ENCODE measurements around the gene BSND. TPM values are rescaled to one million over a fixed set of nuclear protein-coding genes. Genes with fewer than 3 reads are reported as not detected.
A peak's percentile ranks its signal among the peaks of the same experiment; 100 is the strongest.
"Not testable (repeated sequence)": the region's sequence is repeated elsewhere in the genome, so short reads cannot be mapped to it uniquely, and the experiment has no call there.

Gene BSND
- total RNA-seq, 2 donors from 2014 or later, result not detected

DNA sequence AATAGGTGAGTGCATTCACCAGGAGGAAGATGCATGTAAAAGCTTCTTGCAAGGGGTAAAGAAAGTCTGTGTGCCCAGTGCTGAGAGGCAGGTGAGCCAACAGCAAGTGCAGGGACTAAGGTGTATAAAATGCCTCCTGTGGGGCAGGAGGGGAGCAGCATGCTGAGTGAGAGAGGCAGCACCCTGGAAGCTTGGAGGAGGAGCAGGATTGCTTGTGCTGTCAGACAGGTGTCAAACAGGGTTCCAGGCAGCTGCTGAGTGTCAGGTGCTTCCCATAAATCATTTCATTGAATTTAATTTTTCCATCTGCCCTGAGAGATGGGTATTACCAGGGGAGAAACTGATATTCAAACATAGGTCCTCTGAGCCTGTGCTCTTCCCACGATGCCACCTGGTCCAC lies 13.9 kb downstream of the BSND start:
- Histone ChIP-seq H3K4me1 (no peaks in the 10 kb centered on the region), H3K4me3 (no peak overlapping the region), H3K9ac (ENCODE audit: low read depth in 2 of 2, low read length in 2 of 2) (no peak overlapping the region), H3K36me3 (no peaks in the 10 kb centered on the region), H3K27ac (no peak overlapping the region), H3K9me3 (no peaks in the 10 kb centered on the region), H3K27me3 (no peaks in the 10 kb centered on the region)
- DNase-seq, result no peak
- TF ChIP-seq, protein P1, sequence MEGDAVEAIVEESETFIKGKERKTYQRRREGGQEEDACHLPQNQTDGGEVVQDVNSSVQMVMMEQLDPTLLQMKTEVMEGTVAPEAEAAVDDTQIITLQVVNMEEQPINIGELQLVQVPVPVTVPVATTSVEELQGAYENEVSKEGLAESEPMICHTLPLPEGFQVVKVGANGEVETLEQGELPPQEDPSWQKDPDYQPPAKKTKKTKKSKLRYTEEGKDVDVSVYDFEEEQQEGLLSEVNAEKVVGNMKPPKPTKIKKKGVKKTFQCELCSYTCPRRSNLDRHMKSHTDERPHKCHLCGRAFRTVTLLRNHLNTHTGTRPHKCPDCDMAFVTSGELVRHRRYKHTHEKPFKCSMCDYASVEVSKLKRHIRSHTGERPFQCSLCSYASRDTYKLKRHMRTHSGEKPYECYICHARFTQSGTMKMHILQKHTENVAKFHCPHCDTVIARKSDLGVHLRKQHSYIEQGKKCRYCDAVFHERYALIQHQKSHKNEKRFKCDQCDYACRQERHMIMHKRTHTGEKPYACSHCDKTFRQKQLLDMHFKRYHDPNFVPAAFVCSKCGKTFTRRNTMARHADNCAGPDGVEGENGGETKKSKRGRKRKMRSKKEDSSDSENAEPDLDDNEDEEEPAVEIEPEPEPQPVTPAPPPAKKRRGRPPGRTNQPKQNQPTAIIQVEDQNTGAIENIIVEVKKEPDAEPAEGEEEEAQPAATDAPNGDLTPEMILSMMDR (IDR thresholded peaks at IDR 0.05), result no peak
- intact Hi-C loops (cut with DNase I), result no loop called here

DNA sequence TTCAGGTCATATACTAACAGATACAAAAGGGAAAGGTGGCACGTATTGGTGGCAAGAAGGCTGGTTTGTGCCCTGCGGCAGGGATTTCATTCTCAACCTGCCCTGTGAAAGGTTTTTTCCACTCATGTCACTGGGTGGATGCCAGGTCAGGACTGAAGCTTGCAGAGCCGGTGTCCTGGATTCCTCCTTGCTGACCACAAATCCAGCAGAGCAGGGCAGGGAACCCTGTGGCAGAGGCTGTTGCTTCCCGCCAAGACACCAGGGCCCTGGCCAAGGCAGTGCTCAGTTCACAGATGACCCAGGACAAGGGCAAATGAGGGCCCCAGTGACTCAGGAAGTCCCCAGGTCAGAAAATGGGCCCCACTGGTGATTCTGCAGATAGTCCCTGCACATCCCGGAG lies 16.4 kb downstream of the BSND start:
- H3K9ac ChIP-seq (ENCODE audit: low read depth in 2 of 2, low read length in 2 of 2), result no peak overlapping the region
- TF ChIP-seq, protein P1 (IDR thresholded peaks at IDR 0.05), result no peak
- no peak for DNase-seq
- no peak overlapping the region for H3K27ac ChIP-seq
- no peak overlapping the region for H3K4me3 ChIP-seq
- intact Hi-C loops (cut with DNase I), result loop anchor here (5.0 kb wide), 1 partner anchor 73 kb away; no protein-coding TSS in a partner anchor
- no peaks in the 10 kb centered on the region for H3K4me1 ChIP-seq
- H3K9me3 ChIP-seq, result no peaks in the 10 kb centered on the region
- H3K36me3 ChIP-seq, result no peaks in the 10 kb centered on the region
- H3K27me3 ChIP-seq, result no peaks in the 10 kb centered on the region

DNA sequence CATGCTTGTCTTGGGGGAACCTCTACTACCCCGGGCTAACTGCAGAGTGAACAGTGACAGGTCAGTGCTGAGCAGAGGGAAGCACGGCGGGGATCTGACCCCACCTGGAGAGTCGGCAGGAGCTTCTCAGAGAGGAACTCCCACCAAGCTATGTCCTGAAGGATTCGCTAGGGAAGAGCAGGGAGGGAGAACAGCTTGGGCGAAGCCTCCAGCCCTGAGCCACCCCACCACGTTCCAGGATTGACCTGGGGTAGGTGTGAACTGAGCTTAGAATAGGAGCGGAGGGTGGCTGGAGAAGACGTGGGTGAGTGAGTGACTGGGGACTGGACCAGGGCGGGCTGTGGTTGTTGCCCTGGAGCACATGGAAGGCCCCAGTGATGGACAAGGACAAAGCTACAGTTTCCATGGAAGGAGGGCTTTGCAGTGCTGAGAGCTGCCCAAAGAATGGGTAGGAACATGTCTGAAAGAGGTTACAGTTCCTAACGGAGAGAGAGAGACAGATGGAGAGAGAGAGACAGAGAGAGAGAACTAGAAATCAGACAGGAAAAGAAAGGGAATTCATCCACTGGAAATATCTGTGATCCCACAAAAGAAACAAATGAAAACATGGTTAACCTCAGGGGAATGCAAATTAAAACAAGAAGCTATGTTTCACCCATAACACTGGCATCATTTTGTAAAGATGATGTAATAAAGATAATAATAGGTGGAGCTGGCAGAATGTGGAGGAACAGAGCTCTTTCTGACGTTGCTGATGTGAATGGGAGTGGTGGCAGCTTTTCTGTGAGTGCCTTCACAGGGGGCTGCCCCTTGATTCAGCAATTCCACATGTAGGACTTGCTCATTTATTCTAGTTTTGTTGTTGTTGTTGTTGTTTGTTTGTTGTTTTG lies 17.2 kb downstream of the BSND start:
- TF ChIP-seq, protein P1 (IDR thresholded peaks at IDR 0.05), result no peak
- Histone ChIP-seq H3K4me1 (no peaks in the 10 kb centered on the region), H3K9ac (ENCODE audit: low read depth in 2 of 2, low read length in 2 of 2) (no peak overlapping the region), H3K27ac (no peak overlapping the region), H3K4me3 (no peak overlapping the region), H3K36me3 (no peaks in the 10 kb centered on the region), H3K27me3 (no peaks in the 10 kb centered on the region), H3K9me3 (no peaks in the 10 kb centered on the region)
- intact Hi-C loops (cut with DNase I), result loop anchor here (5.0 kb wide), 1 partner anchor 74 kb away; no protein-coding TSS in a partner anchor
- no peak for DNase-seq

DNA sequence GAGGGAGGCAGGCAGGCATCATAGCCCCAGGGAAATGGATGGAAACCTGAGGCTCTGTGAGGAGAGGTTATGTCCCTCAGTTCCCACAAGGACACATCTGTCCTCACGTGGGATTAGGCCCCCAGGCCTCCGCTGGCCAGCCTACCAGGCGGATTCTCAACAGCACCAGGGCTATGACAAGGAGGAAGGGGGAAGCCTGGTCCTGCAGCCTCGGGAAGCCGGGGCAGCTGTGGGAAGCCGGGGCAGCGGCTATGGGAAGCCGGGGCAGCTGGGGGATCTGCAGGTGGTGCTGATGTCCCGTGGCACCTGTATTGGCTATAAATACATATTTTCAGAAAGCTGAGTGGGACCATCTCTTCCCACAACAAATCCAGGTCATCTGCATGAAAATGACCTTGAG lies 19.7 kb downstream of the BSND start:
- TF ChIP-seq, protein P1 (IDR thresholded peaks at IDR 0.05), result no peak
- no peak for DNase-seq

DNA sequence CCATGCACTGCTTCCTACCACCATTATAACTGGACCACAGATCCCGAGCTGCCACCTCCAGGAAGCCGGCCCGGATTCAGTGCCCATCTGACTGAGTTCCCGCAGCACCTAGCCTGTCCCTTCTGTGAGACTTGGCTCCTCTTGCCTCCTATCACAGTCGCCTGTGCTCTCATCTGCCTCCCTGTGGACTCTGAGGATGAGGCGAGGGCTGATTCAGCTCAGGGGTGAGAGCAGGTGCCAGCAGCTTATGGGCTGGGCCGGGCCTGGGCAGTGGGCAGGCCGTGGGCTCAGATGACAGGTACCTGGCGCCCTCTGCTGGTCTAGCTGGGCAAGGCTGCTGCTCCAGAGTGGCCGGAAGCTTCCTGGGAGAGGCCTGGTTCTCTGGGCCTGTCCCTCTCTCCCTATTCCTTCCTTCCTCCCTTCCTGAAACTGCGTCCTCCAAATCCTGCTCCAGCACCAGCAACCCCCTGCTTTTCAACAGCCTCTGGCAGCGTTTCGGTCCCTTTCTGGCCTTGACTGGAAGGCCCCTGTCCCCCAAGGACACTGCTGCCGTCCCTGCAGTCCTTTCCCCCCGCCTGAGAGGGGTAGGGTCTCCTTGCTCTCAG lies 23.3 kb downstream of the BSND start:
- H3K9ac ChIP-seq (ENCODE audit: low read depth in 2 of 2, low read length in 2 of 2), result no peak overlapping the region
- no peaks in the 10 kb centered on the region for H3K9me3 ChIP-seq
- H3K36me3 ChIP-seq, result no peaks in the 10 kb centered on the region
- H3K27ac ChIP-seq, result no peak overlapping the region
- H3K27me3 ChIP-seq, result no peaks in the 10 kb centered on the region
- no peak overlapping the region for H3K4me3 ChIP-seq
- TF ChIP-seq, protein P1 (IDR thresholded peaks at IDR 0.05), result peak; percentile 86
- peak; percentile 91 for DNase-seq
- intact Hi-C loops (cut with DNase I), result no loop called here
- no peaks in the 10 kb centered on the region for H3K4me1 ChIP-seq

More for the DNA sequence above, 19.7 kb downstream of the BSND start:
- H3K36me3 ChIP-seq, result no peaks in the 10 kb centered on the region
- no peaks in the 10 kb centered on the region for H3K27me3 ChIP-seq
- no peaks in the 10 kb centered on the region for H3K4me1 ChIP-seq
- no peaks in the 10 kb centered on the region for H3K9me3 ChIP-seq
- H3K4me3 ChIP-seq, result no peak overlapping the region
- H3K9ac ChIP-seq (ENCODE audit: low read depth in 2 of 2, low read length in 2 of 2), result no peak overlapping the region
- intact Hi-C loops (cut with DNase I), result loop anchor here (5.0 kb wide), 1 partner anchor 76 kb away; no protein-coding TSS in a partner anchor
- H3K27ac ChIP-seq, result no peak overlapping the region

DNA sequence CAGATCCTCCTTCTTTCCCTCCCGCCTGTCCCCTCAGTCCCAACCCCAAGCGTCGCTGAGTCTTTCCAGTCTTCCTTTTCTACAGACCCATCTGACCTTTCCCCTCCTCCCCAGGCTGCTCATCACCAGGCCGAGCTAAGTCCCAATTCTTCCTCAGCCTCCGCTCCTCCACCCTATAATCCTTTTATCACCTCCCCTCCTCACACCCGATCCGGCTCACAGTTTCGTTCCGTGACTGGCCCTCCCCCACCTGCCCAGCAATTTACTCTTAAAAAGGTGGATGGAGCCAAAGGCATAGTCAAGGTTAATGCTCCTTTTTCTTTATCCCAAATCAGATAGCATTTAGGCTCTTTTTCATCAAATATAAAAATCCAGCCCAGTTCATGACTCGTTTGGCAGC lies 25.4 kb downstream of the BSND start:
- intact Hi-C loops (cut with DNase I); H3K4me3 ChIP-seq; H3K36me3 ChIP-seq; H3K27ac ChIP-seq; H3K9ac ChIP-seq (ENCODE audit: low read depth in 2 of 2, low read length in 2 of 2); DNase-seq; H3K27me3 ChIP-seq; H3K4me1 ChIP-seq; H3K9me3 ChIP-seq: not testable (repeated sequence)

DNA sequence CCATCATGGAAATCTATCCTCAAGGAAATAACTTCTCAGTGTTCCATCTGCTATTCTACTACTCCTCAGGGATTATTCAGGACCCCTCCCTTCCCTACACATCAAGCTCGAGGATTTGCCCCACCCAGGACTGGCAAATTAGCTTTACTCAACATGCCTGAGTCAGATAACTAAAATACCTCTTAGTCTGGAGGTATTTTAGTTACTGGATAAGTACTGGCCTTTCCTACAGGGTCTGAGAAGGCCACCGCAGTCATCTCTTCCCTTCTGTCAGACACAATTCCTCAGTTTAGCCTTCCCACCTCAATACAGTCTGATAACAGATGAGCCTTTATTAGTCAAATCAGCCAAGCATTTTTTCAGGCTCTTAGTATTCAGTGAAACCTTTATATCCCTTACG lies 27.9 kb downstream of the BSND start:
- not testable (repeated sequence) for H3K27me3 ChIP-seq

DNA sequence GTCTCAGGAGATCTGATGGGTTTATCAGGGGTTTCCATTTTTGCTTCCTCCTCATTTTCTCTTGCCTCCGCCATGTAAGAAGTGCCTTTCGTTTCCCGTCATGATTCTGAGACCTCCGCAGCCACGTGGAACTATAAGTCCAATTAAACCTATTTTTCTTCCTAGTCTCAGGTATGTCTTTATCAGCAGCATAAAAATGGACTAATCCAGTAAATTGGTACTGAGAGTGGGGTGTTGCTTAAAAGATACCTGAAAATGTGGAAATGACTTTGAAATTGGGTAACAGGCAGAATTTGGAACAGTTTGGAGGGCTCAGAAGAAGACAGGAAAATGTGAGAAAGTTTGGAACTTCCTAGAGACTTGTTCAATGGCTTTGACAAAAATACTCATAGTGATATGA lies 32.4 kb downstream of the BSND start:
- intact Hi-C loops (cut with DNase I); H3K9me3 ChIP-seq; H3K36me3 ChIP-seq; H3K9ac ChIP-seq (ENCODE audit: low read depth in 2 of 2, low read length in 2 of 2); H3K4me3 ChIP-seq; H3K27me3 ChIP-seq; DNase-seq; H3K27ac ChIP-seq; H3K4me1 ChIP-seq: not testable (repeated sequence)

More for the DNA sequence above, 27.9 kb downstream of the BSND start:
- H3K36me3 ChIP-seq; H3K4me3 ChIP-seq; intact Hi-C loops (cut with DNase I); H3K9me3 ChIP-seq; H3K4me1 ChIP-seq; H3K27ac ChIP-seq; DNase-seq; H3K9ac ChIP-seq (ENCODE audit: low read depth in 2 of 2, low read length in 2 of 2): not testable (repeated sequence)

Measured in colonic mucosa (tissue), 4 donors.